Heart left ventricle (tissue), 16 donors: Measurements from ENCODE around the gene MORN5. TPM values are rescaled to one million over a fixed set of nuclear protein-coding genes. Genes with fewer than 3 reads are reported as not detected.
"Not testable (repeated sequence)": the region's sequence is repeated elsewhere in the genome, so short reads cannot be mapped to it uniquely, and the experiment has no call there.

Experiments used
- ATAC-seq, 4 donors: fragments of 200-7000 bp; cut with Tn5 transposase; one replicate each; pipeline ENCODE4 v1.9.1; 2020 to 2022; ENCODE audit warnings: moderate library complexity in 4 of 4, mild to moderate bottlenecking in 3 of 4, moderate number of reproducible peaks in 1 of 4
- DNase-seq, 5 donors: peaks; one replicate each; pipeline ENCODE4 v3.0.0-alpha.2; 2020
- H3K27ac ChIP-seq, 12 donors: fragments of 200-600 bp; sonication (generic) in 4 of 12; one replicate each; pipeline versions ENCODE4 v1.5.0 to v1.8.0; 2016 to 2022; ENCODE audit warnings: mild to moderate bottlenecking in 2 of 12
- H3K27me3 ChIP-seq, 9 donors: fragments of 200-600 bp; sonication (generic) in 2 of 9; one replicate each; pipeline versions ENCODE4 v1.5.1 to v1.8.0; 2016 to 2022; ENCODE audit warnings: mild to moderate bottlenecking in 3 of 9
- H3K36me3 ChIP-seq, 9 donors: fragments of 200-600 bp; sonication (generic) in 2 of 9; one replicate each; pipeline versions ENCODE4 v1.5.0 to v1.8.0; 2018 to 2022; ENCODE audit warnings: mild to moderate bottlenecking in 2 of 9
- H3K4me1 ChIP-seq, 12 donors: fragments of 200-600 bp; sonication (generic) in 4 of 12; one replicate each; pipeline versions ENCODE4 v1.5.0 to v1.8.0; 2016 to 2022; ENCODE audit warnings: mild to moderate bottlenecking in 3 of 12
- H3K4me3 ChIP-seq, 12 donors: fragments of 200-600 bp; sonication (generic) in 4 of 12; one replicate each; pipeline versions ENCODE4 v1.5.0 to v1.8.0; 2017 to 2022; ENCODE audit warnings: mild to moderate bottlenecking in 9 of 12, moderate library complexity in 4 of 12
- H3K9me3 ChIP-seq, 12 donors: fragments of 200-600 bp; sonication (generic) in 4 of 12; one replicate each; pipeline versions ENCODE4 v1.5.0 to v1.8.0; 2016 to 2022; ENCODE audit warnings: mild to moderate bottlenecking in 1 of 12
- POLR2A ChIP-seq, 2 donors: fragments of 450-650 bp; IDR thresholded peaks; one replicate each; pipeline ENCODE4 v1.6.1; 2017; ENCODE audit warnings: antibody characterized with exemption in 2 of 2, mild to moderate bottlenecking in 2 of 2, moderate library complexity in 2 of 2
- WGBS, 4 donors: extraction: QIAGEN DNeasy Blood & Tissue Kit in 2 of 4; methylation state at CpG; one replicate each; pipeline versions ENCODE4 v1.1.5 to v1.1.7; 2013 to 2018; 5-methylcytosine and 5-hydroxymethylcytosine counted together
- intact Hi-C, 10 donors: fragments of 100-400 bp; cut with DNase I; formaldehyde crosslinking; loops; one replicate each; pipeline versions ENCODE4 v1.11.1 to v1.14.2; 2022
- polyA plus RNA-seq, 2 donors: library from polyadenylated mRNA; stranded (reverse); fragments of 200-250 nt; gene quantifications; one replicate each; pipeline ENCODE4 v1.2.3, GENCODE V29; 2013
- total RNA-seq, 9 donors: library from RNA; depleted of rRNA in 2 of 9; stranded (reverse); fragments of >200 nt in 2 of 9; fragmentation: NEBNext Ultra II Directional in 3 of 9; extraction: Animal tissue kit (Norgen Biotek cat#: 25700) in 3 of 9; gene quantifications; one replicate each; pipeline versions ENCODE4 v1.1.0 to v1.2.4, GENCODE V29; 2016 to 2023
- TF ChIP-seq, protein P1 (sequence below), 12 donors: fragments of 200-600 bp; sonication (generic) in 4 of 12; IDR thresholded peaks; one replicate each; pipeline versions ENCODE4 v1.5.0 to v1.8.0; 2018 to 2022; ENCODE audit warnings: antibody characterized with exemption in 12 of 12, mild to moderate bottlenecking in 5 of 12
- donor health status: ischemic (EF 13 %, LVEDD 7.1; RV severe dilation, severe dysfunction).
- donor health status: healthy with polysubstance abuse.
- donor health status: DM: no; HTN: yes; CAD: no.
- donor health status: DM: no; HTN: no; CAD: no.
- donor health status: ischemic (EF 25% LVEDD 6.9; RV normal size, moderate dysfunction).
- donor health status: ischemic (EF 25% LVEDD 5.7; RV mildly dilated, moderate dysfunction).
- donor health status: healthy.
- donor health status: DM: yes; HTN: yes; CAD: no.
- donor health status: ischemic (EF 35%, LVEDD 5.7; RV mildly dilated, moderate dysfunction).
- donor health status: nonischemic (EF 11% LVEDD 7.7; RV severe dilation, severe dysfunction).
- donor health status: DM: yes; HTN: yes; CAD: no.
- donor health status: PGD.
- donor health status: ischemic (EF 29% LVEDD 5.4; RV normal size, mild dysfunction).
- donor health status: nonischemic (EF 23%, LVEDD 6.1; RV moderate dilation, normal function).

Gene MORN5
- total and polyA plus RNA-seq, 11 donors: not detected

DNA sequence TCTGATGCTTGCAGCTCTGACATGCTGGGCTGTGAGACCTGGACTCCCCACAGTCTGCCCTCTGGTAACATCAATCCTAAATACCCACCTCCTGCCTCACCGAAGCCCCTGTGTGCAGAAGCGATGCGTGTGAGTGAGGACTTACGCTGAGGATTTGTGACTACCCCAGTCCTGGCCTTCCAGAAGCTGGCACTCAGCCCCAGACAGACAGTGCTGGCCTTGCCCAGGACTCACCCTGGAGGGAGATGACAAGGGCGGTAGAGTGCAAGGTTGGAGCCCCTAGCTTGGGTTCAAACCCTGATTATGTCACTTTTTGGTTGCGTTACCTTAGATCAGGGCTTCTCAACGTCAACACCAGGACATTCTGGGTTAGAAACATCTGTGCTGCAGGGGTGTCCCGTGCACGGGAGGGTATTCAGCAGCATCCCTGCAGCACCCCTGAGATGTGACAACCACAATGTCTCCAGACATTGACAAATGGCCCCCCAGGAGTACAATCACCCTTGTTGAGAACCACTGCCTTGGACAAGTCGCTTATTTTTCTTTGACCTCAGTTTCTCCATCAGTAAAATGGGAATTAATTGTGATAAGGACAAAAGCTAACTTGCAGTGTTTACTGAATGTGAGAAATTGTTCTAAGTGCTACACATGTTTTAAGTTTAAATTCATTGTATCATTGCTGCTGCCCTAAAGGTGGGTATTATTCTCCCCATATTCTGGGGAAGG, 43.1 kb upstream of the MORN5 start:
- DNase-seq: no peak
- Histone ChIP-seq H3K36me3 (no peaks in the 10 kb centered on the region), H3K27ac (no peak overlapping the region), H3K4me3 (no peak overlapping the region), H3K27me3 (no peaks in the 10 kb centered on the region), H3K9me3 (no peaks in the 10 kb centered on the region), H3K4me1 (no peaks in the 10 kb centered on the region)
- WGBS, 4 donors: 89 to 94% (median 93%) methylated on average over 8 to 10 of the region's 10 CpGs
- no peak for ATAC-seq
- intact Hi-C loops: no loop called here
- TF ChIP-seq, protein P1, sequence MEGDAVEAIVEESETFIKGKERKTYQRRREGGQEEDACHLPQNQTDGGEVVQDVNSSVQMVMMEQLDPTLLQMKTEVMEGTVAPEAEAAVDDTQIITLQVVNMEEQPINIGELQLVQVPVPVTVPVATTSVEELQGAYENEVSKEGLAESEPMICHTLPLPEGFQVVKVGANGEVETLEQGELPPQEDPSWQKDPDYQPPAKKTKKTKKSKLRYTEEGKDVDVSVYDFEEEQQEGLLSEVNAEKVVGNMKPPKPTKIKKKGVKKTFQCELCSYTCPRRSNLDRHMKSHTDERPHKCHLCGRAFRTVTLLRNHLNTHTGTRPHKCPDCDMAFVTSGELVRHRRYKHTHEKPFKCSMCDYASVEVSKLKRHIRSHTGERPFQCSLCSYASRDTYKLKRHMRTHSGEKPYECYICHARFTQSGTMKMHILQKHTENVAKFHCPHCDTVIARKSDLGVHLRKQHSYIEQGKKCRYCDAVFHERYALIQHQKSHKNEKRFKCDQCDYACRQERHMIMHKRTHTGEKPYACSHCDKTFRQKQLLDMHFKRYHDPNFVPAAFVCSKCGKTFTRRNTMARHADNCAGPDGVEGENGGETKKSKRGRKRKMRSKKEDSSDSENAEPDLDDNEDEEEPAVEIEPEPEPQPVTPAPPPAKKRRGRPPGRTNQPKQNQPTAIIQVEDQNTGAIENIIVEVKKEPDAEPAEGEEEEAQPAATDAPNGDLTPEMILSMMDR (IDR thresholded peaks at IDR 0.05): no peak
- TF ChIP-seq POLR2A (IDR thresholded peaks at IDR 0.05): no peak

DNA sequence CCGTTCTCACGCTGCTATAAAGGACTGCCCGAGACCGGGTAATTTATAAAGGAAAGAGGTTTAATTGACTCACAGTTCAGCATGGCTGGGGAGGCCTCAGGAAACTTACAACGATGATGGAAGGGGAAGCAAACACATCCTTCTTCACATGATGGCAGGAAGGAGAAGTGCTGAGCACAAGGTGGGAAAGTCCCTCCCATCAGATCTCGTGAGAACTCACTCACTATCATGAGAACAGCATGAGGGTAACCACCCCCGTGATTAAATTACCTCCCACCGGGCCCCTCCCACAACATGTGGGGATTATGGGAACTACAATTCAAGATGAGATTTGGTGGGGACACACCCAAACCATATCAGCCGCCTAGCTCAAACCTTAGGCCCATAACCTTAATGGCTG, 42.5 kb upstream of the MORN5 start:
- intact Hi-C loops, H3K4me3 ChIP-seq, H3K4me1 ChIP-seq, DNase-seq, H3K27ac ChIP-seq, H3K27me3 ChIP-seq, H3K9me3 ChIP-seq, H3K36me3 ChIP-seq, ATAC-seq: not testable (repeated sequence)
- WGBS, 4 donors: 75 to 84% (median 80%) methylated on average over 9 of the region's 9 CpGs

DNA sequence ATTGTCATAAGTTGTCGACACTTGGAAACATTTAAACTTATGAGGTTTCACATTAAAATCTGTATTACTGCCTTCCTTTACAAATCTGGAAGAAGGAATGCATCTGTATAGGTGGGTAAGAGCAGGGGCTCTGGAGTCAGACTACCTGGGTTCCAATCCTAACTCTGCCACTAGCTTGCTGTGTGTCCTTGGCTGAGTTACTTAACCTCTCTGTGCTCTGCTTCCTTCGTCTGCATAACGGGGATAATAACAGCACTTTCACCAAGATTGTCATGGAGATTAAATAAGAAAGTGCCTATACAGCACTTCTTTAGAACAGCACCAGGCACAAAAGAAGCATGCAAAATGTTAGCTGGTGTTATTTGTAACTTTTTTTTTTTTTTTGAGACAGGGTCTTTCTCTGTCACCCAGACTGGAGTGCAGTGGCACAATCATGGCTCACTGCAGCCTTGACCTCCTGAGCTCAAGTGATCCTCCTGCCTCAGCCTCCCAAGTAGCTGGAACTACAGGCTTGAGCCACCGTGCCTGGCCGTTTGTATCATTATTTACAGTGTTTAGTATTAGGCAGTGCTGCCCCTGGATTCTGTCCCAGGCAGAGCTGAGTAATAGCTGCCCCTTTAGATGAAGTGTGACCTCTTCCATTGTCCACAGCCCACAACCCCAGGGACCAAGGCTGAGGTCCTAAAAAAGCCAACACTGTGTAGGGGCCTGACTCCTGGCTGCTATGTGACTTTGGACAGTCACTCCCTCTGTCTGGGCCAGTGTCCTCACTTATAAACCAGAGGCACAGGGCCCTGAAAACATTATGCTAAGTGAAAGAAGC, 41.2 kb upstream of the MORN5 start:
- 74 to 85% (median 84%) methylated on average over 5 of the region's 5 CpGs for WGBS, 4 donors
- Histone ChIP-seq H3K36me3 (no peaks in the 10 kb centered on the region), H3K27me3 (no peaks in the 10 kb centered on the region), H3K4me3 (no peak overlapping the region), H3K27ac (no peak overlapping the region), H3K4me1 (no peaks in the 10 kb centered on the region), H3K9me3 (no peaks in the 10 kb centered on the region)
- DNase-seq (no peak), ATAC-seq (no peak)
- TF ChIP-seq, protein P1 (IDR thresholded peaks at IDR 0.05): no peak
- intact Hi-C loops: no loop called here

DNA sequence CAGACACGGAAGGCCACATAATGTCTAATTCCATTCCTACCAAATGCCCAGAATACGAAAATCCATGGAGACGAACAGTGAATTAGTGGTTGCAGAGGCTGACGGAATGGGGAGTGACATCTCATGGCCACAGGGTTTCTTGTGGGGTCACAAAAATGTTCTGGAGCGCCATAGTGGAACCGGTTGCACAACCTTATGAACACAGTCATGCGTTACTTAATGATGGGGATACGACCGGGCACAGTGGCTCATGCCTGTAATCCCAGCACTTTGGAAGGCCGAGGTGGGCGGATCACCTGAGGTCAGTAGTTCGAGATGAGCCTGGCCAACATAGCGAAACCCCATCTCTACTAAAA, 40.6 kb upstream of the MORN5 start:
- Histone ChIP-seq H3K36me3 (no peaks in the 10 kb centered on the region), H3K9me3 (no peaks in the 10 kb centered on the region), H3K27ac (no peak overlapping the region), H3K27me3 (no peaks in the 10 kb centered on the region), H3K4me1 (no peaks in the 10 kb centered on the region), H3K4me3 (no peak overlapping the region)
- WGBS, 4 donors: 84 to 90% (median 88%) methylated on average over 13 of the region's 13 CpGs
- ATAC-seq (no peak), DNase-seq (no peak)
- no peak for TF ChIP-seq POLR2A (IDR thresholded peaks at IDR 0.05)
- TF ChIP-seq, protein P1 (IDR thresholded peaks at IDR 0.05): no peak
- intact Hi-C loops: no loop called here
